ENCODE results near the gene CBX4.

The CBX4 gene

DNA sequence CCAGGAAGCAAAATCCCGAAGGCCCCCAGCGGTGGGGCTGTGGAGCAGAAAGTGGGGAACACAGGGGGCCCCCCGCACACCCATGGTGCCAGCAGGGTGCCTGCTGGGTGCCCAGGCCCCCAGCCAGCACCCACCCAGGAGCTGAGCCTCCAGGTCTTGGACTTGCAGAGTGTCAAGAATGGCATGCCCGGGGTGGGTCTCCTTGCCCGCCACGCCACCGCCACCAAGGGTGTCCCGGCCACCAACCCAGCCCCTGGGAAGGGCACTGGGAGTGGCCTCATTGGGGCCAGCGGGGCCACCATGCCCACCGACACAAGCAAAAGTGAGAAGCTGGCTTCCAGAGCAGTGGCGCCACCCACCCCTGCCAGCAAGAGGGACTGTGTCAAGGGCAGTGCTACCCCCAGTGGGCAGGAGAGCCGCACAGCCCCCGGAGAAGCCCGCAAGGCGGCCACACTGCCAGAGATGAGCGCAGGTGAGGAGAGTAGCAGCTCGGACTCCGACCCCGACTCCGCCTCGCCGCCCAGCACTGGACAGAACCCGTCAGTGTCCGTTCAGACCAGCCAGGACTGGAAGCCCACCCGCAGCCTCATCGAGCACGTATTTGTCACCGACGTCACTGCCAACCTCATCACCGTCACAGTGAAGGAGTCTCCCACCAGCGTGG lies 54.8 kb downstream of the CBX4 start:
- Histone ChIP-seq H3K27ac (no peak overlapping the region), H3K9ac (no peak overlapping the region), H3K4me1 (peaks cover 20 to 41% (median 33%) of the 10 kb centered on the region in 10 experiments), H3K36me3 (peaks cover 16 to 73% (median 59%) of the 10 kb centered on the region in 11 experiments; a peak in 21 of 22 replicates), H3K4me3 (no peak overlapping the region), H4K20me1 (peaks cover 0 to 100% (median 98%) of the 10 kb centered on the region in 11 experiments; a peak in 18 of 22 replicates), H3K27me3 (peaks cover 31 to 46% (median 42%) of the 10 kb centered on the region in 11 experiments), H3K9me3 (replicated peaks in 1 of 11) (no peaks in the 10 kb centered on the region), H3K4me2 (no peak overlapping the region)
- TF ChIP-seq Cebpa-rat (IDR thresholded peaks at IDR 0.05), result no peak

DNA sequence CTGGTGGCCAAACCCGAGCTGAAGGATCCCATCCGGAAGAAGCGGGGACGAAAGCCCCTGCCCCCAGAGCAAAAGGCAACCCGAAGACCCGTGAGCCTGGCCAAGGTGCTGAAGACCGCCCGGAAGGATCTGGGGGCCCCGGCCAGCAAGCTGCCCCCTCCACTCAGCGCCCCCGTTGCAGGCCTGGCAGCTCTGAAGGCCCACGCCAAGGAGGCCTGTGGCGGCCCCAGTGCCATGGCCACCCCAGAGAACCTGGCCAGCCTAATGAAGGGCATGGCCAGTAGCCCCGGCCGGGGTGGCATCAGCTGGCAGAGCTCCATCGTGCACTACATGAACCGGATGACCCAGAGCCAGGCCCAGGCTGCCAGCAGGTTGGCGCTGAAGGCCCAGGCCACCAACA lies 55.3 kb downstream of the CBX4 start:
- H3K27ac ChIP-seq, result no peak overlapping the region
- H3K9me3 ChIP-seq (replicated peaks in 1 of 11), result no peaks in the 10 kb centered on the region
- H3K4me2 ChIP-seq, result no peak overlapping the region
- no peak for TF ChIP-seq Cebpa-rat (IDR thresholded peaks at IDR 0.05)
- peaks cover 23 to 42% (median 36%) of the 10 kb centered on the region in 10 experiments for H3K4me1 ChIP-seq
- H4K20me1 ChIP-seq, result peaks cover 0 to 100% (median 98%) of the 10 kb centered on the region in 11 experiments; a peak in 18 of 22 replicates
- H3K36me3 ChIP-seq, result peaks cover 16 to 75% (median 60%) of the 10 kb centered on the region in 11 experiments; a peak in 21 of 22 replicates
- H3K9ac ChIP-seq, result no peak overlapping the region
- peaks cover 25 to 40% (median 36%) of the 10 kb centered on the region in 11 experiments for H3K27me3 ChIP-seq
- no peak overlapping the region for H3K4me3 ChIP-seq
